ENCODE data around the gene GNG14. TPM values are rescaled to one million over a fixed set of nuclear protein-coding genes. Genes with fewer than 3 reads are reported as not detected.

The GNG14 gene
- total and polyA plus RNA-seq, 2 of the 13 experiments (the other 11 are each of a cell fraction or from before 2014, with no cell fraction given) = not detected

- TF ChIP-seq, protein P1, sequence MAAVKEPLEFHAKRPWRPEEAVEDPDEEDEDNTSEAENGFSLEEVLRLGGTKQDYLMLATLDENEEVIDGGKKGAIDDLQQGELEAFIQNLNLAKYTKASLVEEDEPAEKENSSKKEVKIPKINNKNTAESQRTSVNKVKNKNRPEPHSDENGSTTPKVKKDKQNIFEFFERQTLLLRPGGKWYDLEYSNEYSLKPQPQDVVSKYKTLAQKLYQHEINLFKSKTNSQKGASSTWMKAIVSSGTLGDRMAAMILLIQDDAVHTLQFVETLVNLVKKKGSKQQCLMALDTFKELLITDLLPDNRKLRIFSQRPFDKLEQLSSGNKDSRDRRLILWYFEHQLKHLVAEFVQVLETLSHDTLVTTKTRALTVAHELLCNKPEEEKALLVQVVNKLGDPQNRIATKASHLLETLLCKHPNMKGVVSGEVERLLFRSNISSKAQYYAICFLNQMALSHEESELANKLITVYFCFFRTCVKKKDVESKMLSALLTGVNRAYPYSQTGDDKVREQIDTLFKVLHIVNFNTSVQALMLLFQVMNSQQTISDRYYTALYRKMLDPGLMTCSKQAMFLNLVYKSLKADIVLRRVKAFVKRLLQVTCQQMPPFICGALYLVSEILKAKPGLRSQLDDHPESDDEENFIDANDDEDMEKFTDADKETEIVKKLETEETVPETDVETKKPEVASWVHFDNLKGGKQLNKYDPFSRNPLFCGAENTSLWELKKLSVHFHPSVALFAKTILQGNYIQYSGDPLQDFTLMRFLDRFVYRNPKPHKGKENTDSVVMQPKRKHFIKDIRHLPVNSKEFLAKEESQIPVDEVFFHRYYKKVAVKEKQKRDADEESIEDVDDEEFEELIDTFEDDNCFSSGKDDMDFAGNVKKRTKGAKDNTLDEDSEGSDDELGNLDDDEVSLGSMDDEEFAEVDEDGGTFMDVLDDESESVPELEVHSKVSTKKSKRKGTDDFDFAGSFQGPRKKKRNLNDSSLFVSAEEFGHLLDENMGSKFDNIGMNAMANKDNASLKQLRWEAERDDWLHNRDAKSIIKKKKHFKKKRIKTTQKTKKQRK (IDR thresholded peaks at IDR 0.05; ENCODE audit: low read length) = no peak
- TF ChIP-seq ZNF552 (CRISPR knock-in tag; IDR thresholded peaks at IDR 0.05; ENCODE audit: borderline replicate concordance) (no peak), ZNF724P (CRISPR knock-in tag; IDR thresholded peaks at IDR 0.05; ENCODE audit: borderline replicate concordance) (no peak), ZSCAN22 (CRISPR knock-in tag; IDR thresholded peaks at IDR 0.05) (no peak), ZFX (CRISPR knock-in tag; IDR thresholded peaks at IDR 0.05; ENCODE audit: low read depth) (peak; percentile 84), THAP11 (CRISPR knock-in tag; IDR thresholded peaks at IDR 0.05) (peak; percentile 44), ESRRA (CRISPR knock-in tag; IDR thresholded peaks at IDR 0.05; ENCODE audit: low read depth) (no peak), ZNF713 (CRISPR knock-in tag; IDR thresholded peaks at IDR 0.05) (no peak), ZNF224 (CRISPR knock-in tag; IDR thresholded peaks at IDR 0.05) (0 out of 2 replicates have a peak, but pooled peaks have one; percentile 23), TAF15 (IDR thresholded peaks at IDR 0.05; ENCODE audit: low read depth, low read length, poor library complexity, severe bottlenecking) (no peak), SP2 (CRISPR knock-in tag; IDR thresholded peaks at IDR 0.05) (0 out of 2 replicates have a peak, but pooled peaks have one; percentile 44), PCBP1 (IDR thresholded peaks at IDR 0.05; ENCODE audit: borderline replicate concordance, low read depth, low read length) (no peak)
- TF ChIP-seq, protein P2, sequence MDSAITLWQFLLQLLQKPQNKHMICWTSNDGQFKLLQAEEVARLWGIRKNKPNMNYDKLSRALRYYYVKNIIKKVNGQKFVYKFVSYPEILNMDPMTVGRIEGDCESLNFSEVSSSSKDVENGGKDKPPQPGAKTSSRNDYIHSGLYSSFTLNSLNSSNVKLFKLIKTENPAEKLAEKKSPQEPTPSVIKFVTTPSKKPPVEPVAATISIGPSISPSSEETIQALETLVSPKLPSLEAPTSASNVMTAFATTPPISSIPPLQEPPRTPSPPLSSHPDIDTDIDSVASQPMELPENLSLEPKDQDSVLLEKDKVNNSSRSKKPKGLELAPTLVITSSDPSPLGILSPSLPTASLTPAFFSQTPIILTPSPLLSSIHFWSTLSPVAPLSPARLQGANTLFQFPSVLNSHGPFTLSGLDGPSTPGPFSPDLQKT (CRISPR knock-in tag; IDR thresholded peaks at IDR 0.05; ENCODE audit: borderline replicate concordance) = no peak
- TF ChIP-seq, protein P3, sequence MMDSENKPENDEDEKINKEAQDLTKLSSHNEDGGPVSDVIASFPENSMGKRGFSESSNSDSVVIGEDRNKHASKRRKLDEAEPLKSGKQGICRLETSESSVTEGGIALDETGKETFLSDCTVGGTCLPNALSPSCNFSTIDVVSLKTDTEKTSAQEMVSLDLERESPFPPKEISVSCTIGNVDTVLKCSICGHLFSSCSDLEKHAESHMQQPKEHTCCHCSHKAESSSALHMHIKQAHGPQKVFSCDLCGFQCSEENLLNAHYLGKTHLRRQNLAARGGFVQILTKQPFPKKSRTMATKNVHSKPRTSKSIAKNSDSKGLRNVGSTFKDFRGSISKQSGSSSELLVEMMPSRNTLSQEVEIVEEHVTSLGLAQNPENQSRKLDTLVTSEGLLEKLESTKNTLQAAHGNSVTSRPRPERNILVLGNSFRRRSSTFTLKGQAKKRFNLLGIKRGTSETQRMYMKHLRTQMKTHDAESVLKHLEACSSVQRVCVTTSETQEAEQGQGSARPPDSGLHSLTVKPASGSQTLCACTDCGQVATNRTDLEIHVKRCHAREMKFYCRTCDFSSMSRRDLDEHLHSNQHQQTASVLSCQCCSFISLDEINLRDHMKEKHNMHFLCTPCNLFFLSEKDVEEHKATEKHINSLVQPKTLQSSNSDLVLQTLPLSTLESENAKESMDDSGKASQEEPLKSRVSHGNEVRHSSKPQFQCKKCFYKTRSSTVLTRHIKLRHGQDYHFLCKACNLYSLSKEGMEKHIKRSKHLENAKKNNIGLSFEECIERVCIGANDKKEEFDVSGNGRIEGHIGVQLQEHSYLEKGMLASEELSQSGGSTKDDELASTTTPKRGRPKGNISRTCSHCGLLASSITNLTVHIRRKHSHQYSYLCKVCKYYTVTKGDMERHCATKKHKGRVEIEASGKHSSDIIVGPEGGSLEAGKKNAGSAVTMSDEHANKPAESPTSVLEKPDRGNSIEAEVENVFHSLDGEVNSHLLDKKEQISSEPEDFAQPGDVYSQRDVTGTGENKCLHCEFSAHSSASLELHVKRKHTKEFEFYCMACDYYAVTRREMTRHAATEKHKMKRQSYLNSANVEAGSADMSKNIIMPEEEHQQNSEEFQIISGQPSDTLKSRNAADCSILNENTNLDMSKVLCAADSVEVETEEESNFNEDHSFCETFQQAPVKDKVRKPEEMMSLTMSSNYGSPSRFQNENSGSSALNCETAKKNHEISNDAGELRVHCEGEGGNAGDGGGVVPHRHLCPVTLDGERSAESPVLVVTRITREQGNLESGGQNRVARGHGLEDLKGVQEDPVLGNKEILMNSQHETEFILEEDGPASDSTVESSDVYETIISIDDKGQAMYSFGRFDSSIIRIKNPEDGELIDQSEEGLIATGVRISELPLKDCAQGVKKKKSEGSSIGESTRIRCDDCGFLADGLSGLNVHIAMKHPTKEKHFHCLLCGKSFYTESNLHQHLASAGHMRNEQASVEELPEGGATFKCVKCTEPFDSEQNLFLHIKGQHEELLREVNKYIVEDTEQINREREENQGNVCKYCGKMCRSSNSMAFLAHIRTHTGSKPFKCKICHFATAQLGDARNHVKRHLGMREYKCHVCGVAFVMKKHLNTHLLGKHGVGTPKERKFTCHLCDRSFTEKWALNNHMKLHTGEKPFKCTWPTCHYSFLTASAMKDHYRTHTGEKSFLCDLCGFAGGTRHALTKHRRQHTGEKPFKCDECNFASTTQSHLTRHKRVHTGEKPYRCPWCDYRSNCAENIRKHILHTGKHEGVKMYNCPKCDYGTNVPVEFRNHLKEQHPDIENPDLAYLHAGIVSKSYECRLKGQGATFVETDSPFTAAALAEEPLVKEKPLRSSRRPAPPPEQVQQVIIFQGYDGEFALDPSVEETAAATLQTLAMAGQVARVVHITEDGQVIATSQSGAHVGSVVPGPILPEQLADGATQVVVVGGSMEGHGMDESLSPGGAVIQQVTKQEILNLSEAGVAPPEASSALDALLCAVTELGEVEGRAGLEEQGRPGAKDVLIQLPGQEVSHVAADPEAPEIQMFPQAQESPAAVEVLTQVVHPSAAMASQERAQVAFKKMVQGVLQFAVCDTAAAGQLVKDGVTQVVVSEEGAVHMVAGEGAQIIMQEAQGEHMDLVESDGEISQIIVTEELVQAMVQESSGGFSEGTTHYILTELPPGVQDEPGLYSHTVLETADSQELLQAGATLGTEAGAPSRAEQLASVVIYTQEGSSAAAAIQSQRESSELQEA (CRISPR knock-in tag; IDR thresholded peaks at IDR 0.05; ENCODE audit: not compliant biosample characterization) = peak; percentile 25
Observed at GRCh38 chr19:12666265-12667048, 21.3 kb upstream of the GNG14 start, which contains the start of the genes MAN2B1 and WDR83 (continued).
